Kidney (tissue), 14 donors: ENCODE measurements around the gene METRN. TPM values are rescaled to one million over a fixed set of nuclear protein-coding genes. Genes with fewer than 3 reads are reported as not detected.

ENCODE experiments used
- DNase-seq, 5 donors: peaks; one replicate each; pipeline ENCODE4 v3.0.0-alpha.2; 2013 to 2020
- FAIRE-seq: peaks from 2 replicates; lab custom pipeline; 2012; peaks lifted over from hg19 to GRCh38; lab: Jason Lieb, UNC
- H3K27ac ChIP-seq, 2 donors: one replicate each; pipeline ENCODE4 v1.7.0; 2013; ENCODE audit warnings: low read depth in 2 of 2, low read length in 2 of 2, inconsistent platforms in 1 of 2
- H3K27me3 ChIP-seq: one replicate; pipeline ENCODE4 v1.7.1; 2013; ENCODE audit warnings: low read length, inconsistent platforms; ENCODE audit not compliant: control insufficient read depth, insufficient read depth
- H3K36me3 ChIP-seq, 3 donors: one replicate each; pipeline versions ENCODE4 v1.7.0 to v1.7.1; 2013; ENCODE audit warnings: low read length in 3 of 3, control low read depth in 1 of 3, inconsistent platforms in 1 of 3; ENCODE audit not compliant: insufficient read depth in 3 of 3, control insufficient read depth in 2 of 3
- H3K4me1 ChIP-seq, 3 donors: one replicate each; pipeline versions ENCODE4 v1.7.0 to v1.7.1; 2013; ENCODE audit warnings: low read length in 3 of 3, inconsistent platforms in 1 of 3, low read depth in 1 of 3; ENCODE audit not compliant: control insufficient read depth in 2 of 3, insufficient read depth in 2 of 3
- H3K4me3 ChIP-seq, 3 donors: one replicate each; pipeline versions ENCODE4 v1.7.0 to v1.8.1; 2013; ENCODE audit warnings: low read length in 3 of 3, control low read depth in 1 of 3, inconsistent platforms in 1 of 3
- H3K9ac ChIP-seq, 3 donors: one replicate each; pipeline versions ENCODE4 v1.7.0 to v1.7.1; 2013; ENCODE audit warnings: low read length in 3 of 3, control low read depth in 1 of 3, inconsistent platforms in 1 of 3
- H3K9me3 ChIP-seq, 3 donors: one replicate each; pipeline versions ENCODE4 v1.7.0 to v1.7.1; 2013; ENCODE audit warnings: low read length in 3 of 3, control low read depth in 1 of 3, inconsistent platforms in 1 of 3; ENCODE audit not compliant: control insufficient read depth in 2 of 3, insufficient read depth in 1 of 3
- CTCF ChIP-seq: IDR thresholded peaks from 3 replicates; pipeline ENCODE4 v1.5.1; 2012; ENCODE audit warnings: mild to moderate bottlenecking, moderate library complexity, borderline replicate concordance; ENCODE audit not compliant: insufficient read depth; ENCODE audit errors: extremely low read depth
- intact Hi-C: fragments of 100-400 bp; cut with DNase I; formaldehyde crosslinking; loops from one replicate; pipeline ENCODE4 v1.11.1; 2022
- polyA plus RNA-seq: library from polyadenylated mRNA; stranded (reverse); fragments of 350-450 nt; fragmentation: Illumina TruSeq; extraction: RNeasy Lipid Tissue Mini Kit (QIAGEN cat#74804); gene quantifications from one replicate; pipeline ENCODE4 v1.2.3, GENCODE V29; 2014; ENCODE audit warnings: low read depth, low replicate concordance; ENCODE audit not compliant: insufficient read depth
- total RNA-seq: library from RNA; stranded (reverse); fragmentation: NEBNext Ultra II Directional; extraction: Animal tissue kit (Norgen Biotek cat#: 25700); gene quantifications from one replicate; pipeline ENCODE4 v1.2.1, GENCODE V29; 2021
- donor health status: control.
- donor health status: control.
- donor health status: control.
- donor health status: control.
- donor health status: control.
- donor health status: DM: yes; HTN: yes; CAD: no.
- donor health status: Normal renal cell carcinoma (clear cell type).

METRN gene
- total and polyA plus RNA-seq, 2 donors from 2014 or later, result 34.9 to 114 TPM

DNA sequence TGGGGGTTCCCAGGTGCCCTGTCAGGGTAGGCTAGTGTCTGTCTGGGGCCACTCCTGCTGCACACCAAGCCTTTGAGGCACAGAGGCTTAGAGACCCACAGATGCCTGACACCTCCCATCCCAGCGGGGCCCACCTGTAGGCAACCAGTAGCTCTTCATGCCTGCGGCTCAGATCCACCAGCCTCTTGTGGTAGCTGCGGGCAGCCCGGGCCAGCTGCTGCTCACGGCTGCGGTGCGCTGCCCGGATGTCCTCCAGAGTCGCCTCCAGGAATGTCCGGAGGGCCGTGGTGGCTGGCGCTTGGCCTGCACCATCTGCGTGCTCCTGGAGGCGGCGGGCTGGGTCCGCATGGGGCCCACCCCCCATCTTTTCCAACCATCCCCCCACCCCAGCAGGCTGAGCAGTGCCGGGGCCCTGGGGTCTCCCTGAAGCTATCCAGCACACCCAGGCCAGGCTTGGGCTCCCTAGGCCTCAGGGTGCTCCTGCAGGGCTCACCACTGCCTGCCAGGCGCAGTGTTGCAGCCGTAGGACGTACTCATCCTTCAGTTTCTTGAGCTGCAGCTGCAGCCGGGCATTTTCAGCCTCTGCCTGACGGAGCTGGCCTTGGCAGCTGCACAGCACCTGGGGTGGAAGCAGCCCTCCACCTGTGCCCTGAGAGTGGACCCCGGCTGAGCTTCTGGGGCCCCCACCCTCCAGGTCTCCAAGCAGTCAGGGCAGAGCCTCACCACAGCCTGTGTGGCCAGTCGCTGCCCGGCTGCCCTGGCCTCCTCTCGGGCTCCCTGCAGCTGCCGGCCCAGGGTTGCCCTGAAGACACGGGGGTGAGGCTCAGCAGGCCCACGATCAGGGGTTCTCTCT is 9.5 kb downstream of the METRN start:
- no peaks in the 10 kb centered on the region for H3K9me3 ChIP-seq
- H3K4me1 ChIP-seq, result peaks cover 0 to 27% (median 4%) of the 10 kb centered on the region in 3 donors
- H3K4me3 ChIP-seq, result no peak overlapping the region
- TF ChIP-seq CTCF, result no peak
- intact Hi-C loops, result no loop called here
- no peak overlapping the region for H3K9ac ChIP-seq
- no peak overlapping the region for H3K27ac ChIP-seq
- H3K36me3 ChIP-seq, result no peaks in the 10 kb centered on the region
- FAIRE-seq (no peak), DNase-seq (no peak)
- H3K27me3 ChIP-seq, result no peaks in the 10 kb centered on the region

DNA sequence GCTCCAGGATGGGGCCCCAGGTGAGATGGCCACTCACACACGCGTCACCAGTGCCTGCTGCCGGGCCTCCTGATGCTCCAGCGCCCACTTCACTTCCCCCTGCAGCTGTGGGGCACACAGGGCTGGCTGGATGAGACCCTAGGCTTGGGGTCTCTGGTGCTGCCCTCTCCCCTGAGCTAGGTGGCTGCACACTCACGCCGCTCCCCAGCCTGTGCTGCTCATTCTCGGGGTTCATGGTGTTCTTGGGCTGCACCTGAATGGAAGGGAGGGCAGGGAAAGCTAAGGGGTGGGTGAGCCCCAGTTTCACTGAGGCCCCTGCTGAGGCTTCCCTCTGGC is 10.1 kb downstream of the METRN start:
- no peak overlapping the region for H3K4me3 ChIP-seq
- no peak for TF ChIP-seq CTCF
- H3K27ac ChIP-seq, result no peak overlapping the region
- H3K9me3 ChIP-seq, result no peaks in the 10 kb centered on the region
- DNase-seq, result no peak
- H3K36me3 ChIP-seq, result no peaks in the 10 kb centered on the region
- H3K27me3 ChIP-seq, result no peaks in the 10 kb centered on the region
- H3K9ac ChIP-seq, result no peak overlapping the region
- H3K4me1 ChIP-seq, result peaks cover 0 to 23% (median 2%) of the 10 kb centered on the region in 3 donors
- no peak for FAIRE-seq
- intact Hi-C loops, result no loop called here

DNA sequence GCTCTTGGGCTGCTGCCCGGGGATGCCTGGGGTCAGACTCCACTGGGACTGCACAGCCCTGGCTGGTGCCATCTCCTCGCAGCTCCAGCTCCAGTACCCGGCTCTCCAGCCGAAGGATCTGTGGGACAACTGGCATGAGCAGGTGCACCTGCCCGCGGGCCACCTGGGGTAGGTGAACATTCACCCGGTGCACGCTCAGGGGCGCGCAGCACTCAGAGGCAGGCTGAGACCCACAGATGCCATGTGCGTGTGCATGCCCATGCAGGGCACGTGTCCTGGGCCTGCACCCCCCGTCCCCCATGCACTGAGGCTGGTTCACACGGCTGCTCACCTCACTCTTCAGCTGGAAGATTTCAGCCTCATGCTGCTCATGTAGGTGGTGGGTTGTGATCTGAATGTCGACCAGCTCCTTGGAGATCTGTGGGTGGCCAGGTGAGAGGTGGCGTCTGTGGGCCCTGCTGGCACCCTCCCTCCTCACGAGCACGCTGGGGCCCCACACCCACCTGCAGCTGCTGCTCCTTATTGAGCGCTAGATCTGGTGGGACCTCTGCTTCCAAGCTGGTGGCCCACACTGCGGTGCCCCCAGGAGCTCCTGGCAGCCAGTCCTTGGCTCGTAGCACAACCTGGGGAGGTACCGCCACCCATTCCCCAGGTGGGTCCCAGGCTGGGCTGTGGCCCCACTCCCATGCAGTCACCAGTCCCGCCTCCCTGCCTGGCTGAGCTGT is 10.7 kb downstream of the METRN start:
- Histone ChIP-seq H3K9me3 (no peaks in the 10 kb centered on the region), H3K27ac (no peak overlapping the region), H3K27me3 (no peaks in the 10 kb centered on the region), H3K4me1 (peaks cover 0 to 17% (median 0%) of the 10 kb centered on the region in 3 donors), H3K9ac (no peak overlapping the region), H3K4me3 (no peak overlapping the region), H3K36me3 (no peaks in the 10 kb centered on the region)
- no peak for FAIRE-seq
- intact Hi-C loops, result no loop called here
- TF ChIP-seq CTCF, result no peak
- DNase-seq, result no peak
